ENCODE results near the gene ALG3.

Gene ALG3

GRCh38 chr3:184258926-184259325 is 10.2 kb upstream of the ALG3 start:
- H3K36me3 ChIP-seq (ENCODE audit: insufficient read depth, low read depth, low read length), result no peaks in the 10 kb centered on the region

GRCh38 chr3:184257083-184257915 is 8.5 kb upstream of the ALG3 start:
- Histone ChIP-seq H3K27ac (ENCODE audit: low read length) (no peak overlapping the region), H3K4me3 (ENCODE audit: low read length) (no peak overlapping the region), H3K9ac (ENCODE audit: low read depth, low read length) (no peak overlapping the region), H3K4me1 (ENCODE audit: insufficient read depth, low read length) (no peaks in the 10 kb centered on the region; the same call in 1 of the 2 replicates), H3K9me3 (ENCODE audit: insufficient read depth, low read depth, low read length) (no peaks in the 10 kb centered on the region), H3K36me3 (ENCODE audit: insufficient read depth, low read depth, low read length) (no peaks in the 10 kb centered on the region), H3K27me3 (ENCODE audit: insufficient read depth, low read length) (peaks cover 46% of the 10 kb centered on the region)

More at GRCh38 chr3:184258926-184259325, 10.2 kb upstream of the ALG3 start:
- Histone ChIP-seq H3K9ac (ENCODE audit: low read depth, low read length) (no peak overlapping the region), H3K27me3 (ENCODE audit: insufficient read depth, low read length) (peaks cover 61% of the 10 kb centered on the region), H3K4me3 (ENCODE audit: low read length) (no peak overlapping the region), H3K4me1 (ENCODE audit: insufficient read depth, low read length) (no peaks in the 10 kb centered on the region; the same call in 1 of the 2 replicates), H3K9me3 (ENCODE audit: insufficient read depth, low read depth, low read length) (no peaks in the 10 kb centered on the region), H3K27ac (ENCODE audit: low read length) (no peak overlapping the region)

GRCh38 chr3:184255291-184256039 is 6.7 kb upstream of the ALG3 start:
- Histone ChIP-seq H3K36me3 (ENCODE audit: insufficient read depth, low read depth, low read length) (no peaks in the 10 kb centered on the region), H3K9me3 (ENCODE audit: insufficient read depth, low read depth, low read length) (no peaks in the 10 kb centered on the region), H3K27ac (ENCODE audit: low read length) (no peak overlapping the region), H3K4me1 (ENCODE audit: insufficient read depth, low read length) (no peaks in the 10 kb centered on the region), H3K27me3 (ENCODE audit: insufficient read depth, low read length) (peaks cover 31% of the 10 kb centered on the region), H3K9ac (ENCODE audit: low read depth, low read length) (no peak overlapping the region), H3K4me3 (ENCODE audit: low read length) (no peak overlapping the region)

DNA sequence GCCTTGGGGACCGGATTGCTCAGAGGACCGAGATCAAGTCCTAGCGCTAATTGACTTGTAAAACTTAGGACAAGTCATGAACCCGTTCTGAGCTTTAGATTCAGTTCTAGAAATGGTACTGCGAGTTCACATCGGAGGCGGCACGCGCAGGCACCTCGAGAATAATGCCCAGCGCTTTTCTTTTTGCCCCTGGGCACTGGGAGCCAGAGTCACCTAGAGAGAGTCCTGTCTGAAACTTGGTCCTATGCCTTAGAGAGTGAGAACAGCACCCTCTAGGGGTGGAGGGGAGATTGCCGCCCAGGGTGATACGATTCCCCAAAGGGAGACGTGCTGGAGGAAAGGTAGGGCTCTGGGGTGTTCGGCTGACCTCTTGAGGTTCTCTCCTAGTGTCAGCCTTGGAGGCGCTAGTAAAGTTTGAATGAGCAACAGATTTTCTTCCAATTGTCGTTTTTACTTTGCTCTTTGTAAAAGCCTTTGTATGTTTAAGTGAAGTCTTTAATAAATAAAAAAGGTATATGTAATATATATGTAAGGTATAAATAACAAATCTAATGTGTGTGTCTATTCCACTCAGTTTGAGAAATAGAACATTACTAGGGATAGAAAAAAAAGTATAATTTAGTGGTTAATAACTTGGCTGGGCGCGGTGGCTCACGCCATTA is 1.5 kb upstream of the ALG3 start:
- H3K27ac ChIP-seq (ENCODE audit: low read length), result no peak overlapping the region
- peak overlapping the region; percentile 99 for H3K4me3 ChIP-seq (ENCODE audit: low read length)
- H3K36me3 ChIP-seq (ENCODE audit: insufficient read depth, low read depth, low read length), result peaks cover 4% of the 10 kb centered on the region
- no peaks in the 10 kb centered on the region for H3K27me3 ChIP-seq (ENCODE audit: insufficient read depth, low read length)
- H3K9ac ChIP-seq (ENCODE audit: low read depth, low read length), result peak overlapping the region; percentile 91; the same call in 1 of the 2 replicates
- H3K9me3 ChIP-seq (ENCODE audit: insufficient read depth, low read depth, low read length), result no peaks in the 10 kb centered on the region
- H3K4me1 ChIP-seq (ENCODE audit: insufficient read depth, low read length), result no peaks in the 10 kb centered on the region

- H3K4me3 ChIP-seq (ENCODE audit: low read length), result peak within 1 kb of the TSS; percentile 99
- no peaks in the 10 kb centered on the region for H3K9me3 ChIP-seq (ENCODE audit: insufficient read depth, low read depth, low read length)
- peaks cover 11% of the 10 kb centered on the region for H3K36me3 ChIP-seq (ENCODE audit: insufficient read depth, low read depth, low read length)
- peak within 1 kb of the TSS; percentile 98 for H3K9ac ChIP-seq (ENCODE audit: low read depth, low read length)
- H3K27ac ChIP-seq (ENCODE audit: low read length), result peak within 1 kb of the TSS; percentile 96
- no peaks in the 10 kb centered on the region for H3K27me3 ChIP-seq (ENCODE audit: insufficient read depth, low read length)
- no peaks in the 10 kb centered on the region for H3K4me1 ChIP-seq (ENCODE audit: insufficient read depth, low read length)
These were observed 827 bp upstream of the ALG3 start, which contains the start of gene EEF1AKMT4 for GRCh38 chr3:184249412-184250166. EEF1AKMT4 (plus strand) TSS chr3:184249672; CDS start chr3:184249695, 23 bp downstream.

- H3K27me3 ChIP-seq (ENCODE audit: insufficient read depth, low read length), result peaks cover 14% of the 10 kb centered on the region
- H3K36me3 ChIP-seq (ENCODE audit: insufficient read depth, low read depth, low read length), result peaks cover 38% of the 10 kb centered on the region
- H3K9ac ChIP-seq (ENCODE audit: low read depth, low read length), result no peak overlapping the region
- H3K27ac ChIP-seq (ENCODE audit: low read length), result no peak overlapping the region
- H3K9me3 ChIP-seq (ENCODE audit: insufficient read depth, low read depth, low read length), result no peaks in the 10 kb centered on the region
- no peak overlapping the region for H3K4me3 ChIP-seq (ENCODE audit: low read length)
- H3K4me1 ChIP-seq (ENCODE audit: insufficient read depth, low read length), result no peaks in the 10 kb centered on the region
These were observed 6.5 kb downstream of the ALG3 start for GRCh38 chr3:184242297-184242685.

DNA sequence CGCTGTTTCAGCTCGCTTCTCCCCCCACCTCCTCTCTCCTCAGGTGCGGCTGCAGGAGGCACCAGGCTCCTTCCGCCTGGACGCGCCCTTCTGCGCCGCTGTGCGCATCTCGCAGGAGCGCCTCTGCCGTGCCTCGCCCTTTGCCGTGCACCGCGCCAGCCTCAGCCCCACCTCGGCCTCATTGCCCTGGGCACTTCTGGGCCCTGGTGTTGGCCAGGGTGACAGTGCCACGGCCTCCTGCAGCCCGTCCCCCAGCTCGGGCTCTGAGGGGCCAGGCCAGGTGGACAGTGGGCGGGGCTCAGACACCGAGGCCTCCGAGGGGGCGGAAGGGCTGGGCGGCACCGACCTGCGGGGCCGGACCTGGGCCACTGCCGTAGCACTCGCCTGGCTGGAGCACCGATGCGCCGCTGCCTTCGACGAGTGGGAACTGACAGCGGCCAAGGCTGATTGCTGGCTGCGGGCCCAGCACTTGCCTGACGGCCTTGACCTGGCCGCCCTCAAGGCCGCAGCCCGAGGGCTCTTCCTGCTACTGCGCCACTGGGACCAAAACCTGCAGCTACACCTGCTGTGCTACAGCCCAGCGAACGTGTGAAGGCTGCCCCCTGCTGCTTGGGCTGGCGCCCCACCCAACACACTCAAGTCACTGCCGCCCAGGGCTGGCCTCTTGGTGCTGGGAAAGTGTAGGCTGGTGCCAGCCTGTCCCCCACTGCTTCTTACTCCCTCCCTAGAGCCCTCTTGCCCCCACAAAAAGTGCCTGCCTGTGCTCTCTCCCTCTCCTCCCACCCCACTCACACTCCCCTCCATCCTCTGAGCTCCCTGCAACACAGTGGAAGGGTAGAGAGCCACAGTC is 7.1 kb downstream of the ALG3 start:
- Histone ChIP-seq H3K27ac (ENCODE audit: low read length) (no peak overlapping the region), H3K4me1 (ENCODE audit: insufficient read depth, low read length) (no peaks in the 10 kb centered on the region), H3K36me3 (ENCODE audit: insufficient read depth, low read depth, low read length) (peaks cover 38% of the 10 kb centered on the region), H3K9ac (ENCODE audit: low read depth, low read length) (no peak overlapping the region), H3K27me3 (ENCODE audit: insufficient read depth, low read length) (peaks cover 15% of the 10 kb centered on the region), H3K9me3 (ENCODE audit: insufficient read depth, low read depth, low read length) (no peaks in the 10 kb centered on the region), H3K4me3 (ENCODE audit: low read length) (no peak overlapping the region)

DNA sequence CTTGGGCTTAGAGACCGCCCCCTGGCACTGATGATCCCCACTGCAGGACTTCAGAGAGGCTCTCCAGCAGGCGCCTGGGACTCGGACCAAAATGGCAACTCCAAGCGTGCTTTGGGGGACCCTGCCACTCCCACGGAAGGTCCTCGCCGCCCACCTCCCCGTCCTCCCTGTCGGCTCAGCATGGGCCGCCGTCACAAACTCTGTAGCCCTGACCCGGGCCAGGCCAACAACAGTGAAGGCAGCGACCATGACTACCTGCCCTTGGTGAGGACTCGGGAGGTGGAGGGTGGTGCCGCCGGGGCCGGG is 7.7 kb downstream of the ALG3 start:
- Histone ChIP-seq H3K27me3 (ENCODE audit: insufficient read depth, low read length) (peaks cover 15% of the 10 kb centered on the region), H3K36me3 (ENCODE audit: insufficient read depth, low read depth, low read length) (peaks cover 38% of the 10 kb centered on the region), H3K9me3 (ENCODE audit: insufficient read depth, low read depth, low read length) (no peaks in the 10 kb centered on the region)

GRCh38 chr3:184240384-184241140 is 8.2 kb downstream of the ALG3 start:
- Histone ChIP-seq H3K9me3 (ENCODE audit: insufficient read depth, low read depth, low read length) (no peaks in the 10 kb centered on the region), H3K36me3 (ENCODE audit: insufficient read depth, low read depth, low read length) (peaks cover 36% of the 10 kb centered on the region), H3K9ac (ENCODE audit: low read depth, low read length) (no peak overlapping the region), H3K27me3 (ENCODE audit: insufficient read depth, low read length) (peaks cover 15% of the 10 kb centered on the region), H3K4me3 (ENCODE audit: low read length) (no peak overlapping the region), H3K27ac (ENCODE audit: low read length) (no peak overlapping the region), H3K4me1 (ENCODE audit: insufficient read depth, low read length) (no peaks in the 10 kb centered on the region)

More for the DNA sequence above, 7.7 kb downstream of the ALG3 start:
- no peak overlapping the region for H3K9ac ChIP-seq (ENCODE audit: low read depth, low read length)
- no peaks in the 10 kb centered on the region for H3K4me1 ChIP-seq (ENCODE audit: insufficient read depth, low read length)
- H3K4me3 ChIP-seq (ENCODE audit: low read length), result no peak overlapping the region
- no peak overlapping the region for H3K27ac ChIP-seq (ENCODE audit: low read length)

GRCh38 chr3:184239708-184240107 is 9.1 kb downstream of the ALG3 start:
- Histone ChIP-seq H3K9me3 (ENCODE audit: insufficient read depth, low read depth, low read length) (no peaks in the 10 kb centered on the region), H3K27ac (ENCODE audit: low read length) (no peak overlapping the region)

More at GRCh38 chr3:184239708-184240107, 9.1 kb downstream of the ALG3 start:
- Histone ChIP-seq H3K9ac (ENCODE audit: low read depth, low read length) (no peak overlapping the region), H3K27me3 (ENCODE audit: insufficient read depth, low read length) (peaks cover 15% of the 10 kb centered on the region), H3K4me1 (ENCODE audit: insufficient read depth, low read length) (no peaks in the 10 kb centered on the region), H3K4me3 (ENCODE audit: low read length) (no peak overlapping the region), H3K36me3 (ENCODE audit: insufficient read depth, low read depth, low read length) (peaks cover 28% of the 10 kb centered on the region)

All from iPS-20b (cell line).